ENCODE data around the gene OCA2. TPM values are rescaled to one million over a fixed set of nuclear protein-coding genes. Genes with fewer than 3 reads are reported as not detected.

Gene OCA2
- total RNA-seq, 1 donor from 2014 or later, result 2.8 TPM

DNA sequence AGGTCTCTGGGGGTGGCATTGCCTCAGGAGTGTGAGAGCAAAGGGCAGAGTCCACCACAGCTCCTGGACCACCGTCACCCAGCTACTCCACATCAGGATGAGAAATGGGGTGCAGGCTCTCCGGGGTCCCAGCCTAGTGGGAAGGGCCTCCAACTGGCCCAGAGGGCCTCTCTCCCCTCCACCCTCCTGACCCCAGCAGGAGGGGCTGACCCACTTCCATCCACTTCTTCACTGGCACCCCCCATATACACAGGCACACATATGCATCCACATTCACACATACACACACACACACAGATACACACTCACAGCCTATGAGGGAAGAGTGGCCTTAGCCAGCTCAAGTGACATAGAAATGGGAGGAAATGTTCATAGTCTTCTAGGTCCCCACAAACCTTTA, 286.0 kb downstream of the OCA2 start:
- H3K4me1 Mint-ChIP-seq (ENCODE audit: unreplicated experiment), result no peaks in the 10 kb centered on the region
- H3K4me3 Mint-ChIP-seq, result no peak overlapping the region
- H3K27ac Mint-ChIP-seq, result no peak overlapping the region
- TF ChIP-seq, protein P1, sequence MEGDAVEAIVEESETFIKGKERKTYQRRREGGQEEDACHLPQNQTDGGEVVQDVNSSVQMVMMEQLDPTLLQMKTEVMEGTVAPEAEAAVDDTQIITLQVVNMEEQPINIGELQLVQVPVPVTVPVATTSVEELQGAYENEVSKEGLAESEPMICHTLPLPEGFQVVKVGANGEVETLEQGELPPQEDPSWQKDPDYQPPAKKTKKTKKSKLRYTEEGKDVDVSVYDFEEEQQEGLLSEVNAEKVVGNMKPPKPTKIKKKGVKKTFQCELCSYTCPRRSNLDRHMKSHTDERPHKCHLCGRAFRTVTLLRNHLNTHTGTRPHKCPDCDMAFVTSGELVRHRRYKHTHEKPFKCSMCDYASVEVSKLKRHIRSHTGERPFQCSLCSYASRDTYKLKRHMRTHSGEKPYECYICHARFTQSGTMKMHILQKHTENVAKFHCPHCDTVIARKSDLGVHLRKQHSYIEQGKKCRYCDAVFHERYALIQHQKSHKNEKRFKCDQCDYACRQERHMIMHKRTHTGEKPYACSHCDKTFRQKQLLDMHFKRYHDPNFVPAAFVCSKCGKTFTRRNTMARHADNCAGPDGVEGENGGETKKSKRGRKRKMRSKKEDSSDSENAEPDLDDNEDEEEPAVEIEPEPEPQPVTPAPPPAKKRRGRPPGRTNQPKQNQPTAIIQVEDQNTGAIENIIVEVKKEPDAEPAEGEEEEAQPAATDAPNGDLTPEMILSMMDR (conservative IDR thresholded peaks at IDR 0.05), result no peak
- no peaks in the 10 kb centered on the region for H3K36me3 Mint-ChIP-seq
- no peak for DNase-seq (ENCODE audit: extremely low spot score, unreplicated experiment)
- H3K27me3 Mint-ChIP-seq, result no peaks in the 10 kb centered on the region
- no peaks in the 10 kb centered on the region for H3K9me3 Mint-ChIP-seq

DNA sequence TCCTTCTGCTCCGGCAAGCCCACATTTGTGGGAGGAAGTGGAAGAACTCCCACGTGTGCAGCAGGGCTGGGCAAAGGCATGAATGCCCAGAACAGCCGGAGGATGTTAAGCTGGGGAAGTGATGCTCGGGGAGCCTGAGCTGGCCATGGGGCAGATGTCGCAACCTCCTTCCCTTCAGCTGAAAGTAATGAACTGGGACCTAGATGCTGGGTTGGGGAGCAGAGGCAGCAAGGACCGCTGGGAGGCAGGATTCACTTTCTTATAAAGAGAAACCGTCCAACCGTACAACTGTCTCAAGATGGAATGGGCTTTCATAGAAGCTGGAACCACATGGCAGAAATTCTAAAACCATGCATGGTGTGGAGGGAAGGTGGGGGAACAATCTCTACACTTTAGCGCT, 290.9 kb downstream of the OCA2 start:
- DNase-seq (ENCODE audit: extremely low spot score, unreplicated experiment), result no peak
- no peak overlapping the region for H3K4me3 Mint-ChIP-seq
- H3K27me3 Mint-ChIP-seq, result no peaks in the 10 kb centered on the region
- H3K27ac Mint-ChIP-seq, result no peak overlapping the region
- H3K9me3 Mint-ChIP-seq, result no peaks in the 10 kb centered on the region
- H3K36me3 Mint-ChIP-seq, result no peaks in the 10 kb centered on the region
- no peaks in the 10 kb centered on the region for H3K4me1 Mint-ChIP-seq (ENCODE audit: unreplicated experiment)
- TF ChIP-seq, protein P1 (conservative IDR thresholded peaks at IDR 0.05), result no peak

DNA sequence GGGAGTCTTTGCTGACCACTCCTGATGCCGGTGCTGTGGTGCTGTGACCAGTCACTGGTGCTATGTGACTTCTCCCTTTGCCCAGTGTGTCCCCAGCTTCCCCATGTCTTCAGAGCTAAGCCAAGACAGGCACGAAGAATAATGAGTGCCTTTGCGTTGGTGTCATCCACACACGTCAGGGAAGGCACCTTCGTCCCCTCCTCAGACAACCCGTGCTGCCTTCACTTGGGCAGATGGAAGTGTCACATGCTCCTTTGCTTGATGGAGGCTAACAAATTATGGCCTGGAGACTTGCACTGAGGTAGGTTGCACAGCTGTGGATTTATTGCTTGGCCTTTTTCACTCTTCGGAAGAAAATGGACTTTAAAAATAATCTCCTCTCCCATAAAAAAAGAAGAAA, 291.8 kb downstream of the OCA2 start:
- no peaks in the 10 kb centered on the region for H3K36me3 Mint-ChIP-seq
- no peaks in the 10 kb centered on the region for H3K27me3 Mint-ChIP-seq
- TF ChIP-seq, protein P1 (conservative IDR thresholded peaks at IDR 0.05), result no peak
- H3K4me1 Mint-ChIP-seq (ENCODE audit: unreplicated experiment), result no peaks in the 10 kb centered on the region
- no peak overlapping the region for H3K27ac Mint-ChIP-seq
- no peak for DNase-seq (ENCODE audit: extremely low spot score, unreplicated experiment)
- no peak overlapping the region for H3K4me3 Mint-ChIP-seq
- H3K9me3 Mint-ChIP-seq, result no peaks in the 10 kb centered on the region

DNA sequence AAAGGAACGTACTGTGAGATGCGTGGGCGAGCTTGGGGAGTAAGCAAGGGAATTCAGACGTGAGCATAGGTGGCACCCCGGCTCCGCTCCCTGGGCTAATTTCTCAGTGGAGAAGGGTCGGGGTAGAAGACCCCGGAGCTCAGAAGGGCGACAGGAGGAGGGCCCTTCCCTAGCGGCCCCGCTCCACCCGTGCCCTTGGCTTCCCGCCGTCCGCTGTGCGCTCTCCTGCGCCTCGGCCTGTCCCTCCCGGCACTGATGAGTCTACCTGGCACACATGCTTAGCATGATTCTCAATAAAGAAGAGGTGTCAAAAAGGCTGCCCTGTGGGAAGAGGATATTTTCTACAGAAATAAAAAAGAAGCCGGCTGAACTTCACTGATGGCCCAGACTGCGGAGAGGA, 292.7 kb downstream of the OCA2 start:
- Mint-ChIP-seq H3K4me1 (ENCODE audit: unreplicated experiment) (no peaks in the 10 kb centered on the region), H3K27me3 (no peaks in the 10 kb centered on the region), H3K4me3 (no peak overlapping the region), H3K9me3 (no peaks in the 10 kb centered on the region), H3K27ac (no peak overlapping the region), H3K36me3 (no peaks in the 10 kb centered on the region)
- TF ChIP-seq, protein P1 (conservative IDR thresholded peaks at IDR 0.05), result no peak
- DNase-seq (ENCODE audit: extremely low spot score, unreplicated experiment), result no peak

DNA sequence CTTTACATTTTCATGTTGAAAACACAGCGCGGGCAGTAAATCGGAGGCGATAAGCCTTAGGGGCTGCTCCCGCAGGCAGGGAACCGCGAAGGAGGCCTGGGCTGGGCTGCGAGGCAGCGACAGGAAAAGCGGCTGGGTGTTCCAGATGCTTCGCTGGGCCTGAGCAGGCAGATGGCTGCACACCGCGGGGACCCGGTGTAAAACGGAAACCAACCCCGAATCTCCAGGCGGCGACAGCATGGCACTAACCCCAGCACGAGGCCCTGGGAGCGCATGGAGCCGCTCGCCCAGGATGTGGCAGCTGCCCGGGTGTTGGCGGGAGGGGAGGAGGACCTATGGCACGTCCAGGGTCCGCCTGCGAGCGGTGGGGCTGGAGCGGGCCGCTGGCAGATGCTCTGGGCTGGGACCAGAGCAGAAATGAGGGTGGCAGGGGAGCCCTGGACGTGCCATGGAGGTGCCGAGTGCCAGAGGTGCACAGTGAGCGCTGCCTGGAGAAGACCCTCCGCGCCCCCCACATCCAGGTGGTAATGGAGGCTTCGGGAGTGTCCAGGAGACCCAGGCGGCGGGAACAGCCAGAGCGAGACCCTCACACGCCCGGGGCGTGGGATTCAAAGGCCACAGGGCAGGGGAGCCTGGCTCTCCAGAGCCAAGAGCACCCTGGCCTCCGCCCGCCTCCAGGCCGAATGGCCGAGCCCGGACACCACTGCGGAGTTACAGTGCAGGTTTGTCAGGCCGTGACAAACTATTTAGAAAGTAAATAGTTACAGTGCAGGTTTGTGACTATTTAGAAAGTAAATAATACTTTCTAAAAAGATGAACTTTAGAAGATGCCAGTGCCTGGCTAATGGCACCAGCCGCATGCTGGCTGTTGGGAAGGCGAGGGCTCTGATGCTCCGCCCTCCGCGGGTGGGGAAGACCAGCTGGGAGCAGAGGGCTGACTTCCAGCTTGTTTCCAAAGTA, 293.6 kb downstream of the OCA2 start:
- no peak overlapping the region for H3K4me3 Mint-ChIP-seq
- H3K9me3 Mint-ChIP-seq, result no peaks in the 10 kb centered on the region
- H3K27ac Mint-ChIP-seq, result no peak overlapping the region

More for the DNA sequence above, 293.6 kb downstream of the OCA2 start:
- Mint-ChIP-seq H3K27me3 (no peaks in the 10 kb centered on the region), H3K4me1 (ENCODE audit: unreplicated experiment) (no peaks in the 10 kb centered on the region), H3K36me3 (no peaks in the 10 kb centered on the region)
- TF ChIP-seq, protein P1 (conservative IDR thresholded peaks at IDR 0.05), result no peak
- no peak for DNase-seq (ENCODE audit: extremely low spot score, unreplicated experiment)

Measured in type B pancreatic cell (in vitro differentiated cells).